ENCODE results near the gene SETD5.
A peak's percentile ranks its signal among the peaks of the same experiment; 100 is the strongest.

The SETD5 gene

GRCh38 chr3:9390265-9390888, 7.0 kb upstream of the SETD5 start:
- DNase-seq: no peak

GRCh38 chr3:9392041-9392440, 5.4 kb upstream of the SETD5 start:
- DNase-seq: no peak

- DNase-seq: no peak
Observed at GRCh38 chr3:9395570-9396300, 1.7 kb upstream of the SETD5 start.

GRCh38 chr3:9396301-9396631, 1.1 kb upstream of the SETD5 start:
- peak; percentile 85 to 95 for DNase-seq

GRCh38 chr3:9396632-9397331, 633 bp upstream of the SETD5 start:
- DNase-seq: peak; percentile 98

GRCh38 chr3:9397906-9398699, 688 bp downstream of the SETD5 start:
- no peak for DNase-seq

- DNase-seq: peak; percentile 46 to 59
Observed at GRCh38 chr3:9398700-9399336, 1.4 kb downstream of the SETD5 start.

GRCh38 chr3:9399337-9399703, 1.9 kb downstream of the SETD5 start:
- no peak for DNase-seq

GRCh38 chr3:9399746-9400145, 2.3 kb downstream of the SETD5 start:
- peak in 1 of 2 donors; percentile 62 for DNase-seq

GRCh38 chr3:9400616-9401015, 3.2 kb downstream of the SETD5 start:
- DNase-seq: no peak

GRCh38 chr3:9401986-9402385, 4.6 kb downstream of the SETD5 start:
- DNase-seq: no peak

- DNase-seq: no peak
Observed at GRCh38 chr3:9402410-9403228, 5.2 kb downstream of the SETD5 start.

GRCh38 chr3:9403463-9403862, 6.0 kb downstream of the SETD5 start:
- DNase-seq: no peak

- no peak for DNase-seq
Observed at GRCh38 chr3:9404680-9405079, 7.3 kb downstream of the SETD5 start.

GRCh38 chr3:9405756-9406155, 8.3 kb downstream of the SETD5 start:
- DNase-seq: no peak

GRCh38 chr3:9406856-9407626, 9.6 kb downstream of the SETD5 start:
- DNase-seq: no peak

- DNase-seq: no peak
Observed at GRCh38 chr3:9408061-9408460, 10.6 kb downstream of the SETD5 start.

GRCh38 chr3:9408546-9408945, 11.1 kb downstream of the SETD5 start:
- DNase-seq: no peak

GRCh38 chr3:9409981-9410854, 12.8 kb downstream of the SETD5 start:
- peak; percentile 46 to 48 for DNase-seq

- no peak for DNase-seq
Observed at GRCh38 chr3:9411302-9411701, 13.9 kb downstream of the SETD5 start.
